IPS-NIHi7 (cell line): ENCODE results near the gene BOC.
"Not testable (repeated sequence)": the region's sequence is repeated elsewhere in the genome, so short reads cannot be mapped to it uniquely, and the experiment has no call there.

Experiments used
- DNase-seq: peaks from one replicate; pipeline ENCODE4 v3.0.0; 2012; ENCODE audit warnings: mixed read lengths; ENCODE audit errors: extremely low spot score

BOC gene, protein sequence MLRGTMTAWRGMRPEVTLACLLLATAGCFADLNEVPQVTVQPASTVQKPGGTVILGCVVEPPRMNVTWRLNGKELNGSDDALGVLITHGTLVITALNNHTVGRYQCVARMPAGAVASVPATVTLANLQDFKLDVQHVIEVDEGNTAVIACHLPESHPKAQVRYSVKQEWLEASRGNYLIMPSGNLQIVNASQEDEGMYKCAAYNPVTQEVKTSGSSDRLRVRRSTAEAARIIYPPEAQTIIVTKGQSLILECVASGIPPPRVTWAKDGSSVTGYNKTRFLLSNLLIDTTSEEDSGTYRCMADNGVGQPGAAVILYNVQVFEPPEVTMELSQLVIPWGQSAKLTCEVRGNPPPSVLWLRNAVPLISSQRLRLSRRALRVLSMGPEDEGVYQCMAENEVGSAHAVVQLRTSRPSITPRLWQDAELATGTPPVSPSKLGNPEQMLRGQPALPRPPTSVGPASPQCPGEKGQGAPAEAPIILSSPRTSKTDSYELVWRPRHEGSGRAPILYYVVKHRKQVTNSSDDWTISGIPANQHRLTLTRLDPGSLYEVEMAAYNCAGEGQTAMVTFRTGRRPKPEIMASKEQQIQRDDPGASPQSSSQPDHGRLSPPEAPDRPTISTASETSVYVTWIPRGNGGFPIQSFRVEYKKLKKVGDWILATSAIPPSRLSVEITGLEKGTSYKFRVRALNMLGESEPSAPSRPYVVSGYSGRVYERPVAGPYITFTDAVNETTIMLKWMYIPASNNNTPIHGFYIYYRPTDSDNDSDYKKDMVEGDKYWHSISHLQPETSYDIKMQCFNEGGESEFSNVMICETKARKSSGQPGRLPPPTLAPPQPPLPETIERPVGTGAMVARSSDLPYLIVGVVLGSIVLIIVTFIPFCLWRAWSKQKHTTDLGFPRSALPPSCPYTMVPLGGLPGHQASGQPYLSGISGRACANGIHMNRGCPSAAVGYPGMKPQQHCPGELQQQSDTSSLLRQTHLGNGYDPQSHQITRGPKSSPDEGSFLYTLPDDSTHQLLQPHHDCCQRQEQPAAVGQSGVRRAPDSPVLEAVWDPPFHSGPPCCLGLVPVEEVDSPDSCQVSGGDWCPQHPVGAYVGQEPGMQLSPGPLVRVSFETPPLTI

GRCh38 chr3:113211330-113212149 lies at the start of gene BOC:
TSS of gene BOC (plus strand) at chr3:113211557. CDS start at chr3:113249803, 38,246 bp downstream.
- peak; percentile 72 for DNase-seq

GRCh38 chr3:113161661-113162060 lies 49.7 kb upstream of the BOC start:
- DNase-seq, result no peak

- no peak for DNase-seq
Observed at GRCh38 chr3:113163152-113163551, 48.2 kb upstream of the BOC start.

DNA sequence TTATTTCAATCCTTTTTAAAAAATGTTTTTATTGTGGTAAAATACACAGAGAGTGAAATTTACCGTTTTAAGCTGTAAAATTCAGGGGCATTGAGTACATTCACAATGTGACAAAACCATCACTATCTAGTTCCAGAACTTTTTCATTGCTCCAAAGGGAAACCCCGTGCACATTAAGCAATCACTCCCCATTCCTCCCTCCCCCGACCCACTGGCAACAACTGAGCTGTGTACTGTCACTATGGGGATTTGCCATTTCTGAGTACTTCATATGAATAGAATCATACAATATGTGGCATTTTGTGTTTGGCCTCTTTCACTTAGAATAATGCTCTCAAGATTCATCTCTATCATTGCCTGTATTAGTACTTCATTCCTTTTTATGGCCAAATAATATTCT lies 45.5 kb upstream of the BOC start:
- DNase-seq, result no peak

- no peak for DNase-seq
Observed at GRCh38 chr3:113166357-113166718, 45.0 kb upstream of the BOC start.

GRCh38 chr3:113166719-113167492 lies 44.5 kb upstream of the BOC start:
- peak; percentile 59 for DNase-seq

DNA sequence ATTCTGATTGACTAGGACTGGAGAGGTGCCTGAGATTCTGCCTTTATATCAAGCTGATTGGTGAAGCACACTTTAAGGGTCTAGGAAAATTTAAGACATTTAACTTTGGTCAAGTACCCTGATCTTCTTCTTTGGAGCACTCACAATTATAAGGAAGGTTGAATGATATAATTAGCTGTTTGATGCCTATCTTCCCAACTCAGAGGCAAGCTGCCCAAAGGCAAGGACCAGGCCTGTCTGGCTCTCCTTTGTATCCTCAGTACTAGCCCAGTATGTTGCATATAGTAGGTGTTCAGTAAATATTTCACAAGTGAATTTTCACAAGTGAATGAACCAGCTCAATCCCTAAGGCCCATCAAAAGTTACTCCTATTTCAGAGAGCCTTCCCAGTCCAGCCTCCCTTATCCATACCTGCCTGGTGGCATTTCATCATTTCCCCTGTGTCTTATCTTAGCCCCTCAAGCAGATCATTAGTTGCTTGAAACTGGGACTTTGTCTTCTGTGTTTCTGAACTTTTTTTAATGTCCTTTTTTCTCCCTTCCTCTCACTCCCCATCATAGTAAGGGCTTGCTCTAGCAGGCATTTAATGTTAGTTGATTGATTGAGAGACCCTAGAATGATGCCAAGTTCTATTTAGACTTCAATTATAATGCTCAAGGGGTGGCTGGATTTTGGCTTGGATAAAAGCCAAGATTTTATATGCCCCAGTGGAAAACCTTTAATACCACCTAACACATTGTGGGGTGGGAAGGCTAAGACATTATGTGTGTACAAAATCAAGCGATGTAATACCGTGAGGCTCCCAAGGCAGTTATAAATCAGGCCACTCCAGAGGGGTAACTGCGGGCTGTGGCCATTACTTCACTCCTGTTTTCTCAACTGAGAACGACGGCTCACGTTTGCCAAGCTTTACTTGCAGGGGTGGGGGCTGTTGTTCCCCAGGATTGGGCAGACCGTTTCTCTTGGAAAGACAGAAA lies 43.2 kb upstream of the BOC start:
- DNase-seq, result no peak

GRCh38 chr3:113169891-113170452 lies 41.4 kb upstream of the BOC start:
- DNase-seq, result no peak

DNA sequence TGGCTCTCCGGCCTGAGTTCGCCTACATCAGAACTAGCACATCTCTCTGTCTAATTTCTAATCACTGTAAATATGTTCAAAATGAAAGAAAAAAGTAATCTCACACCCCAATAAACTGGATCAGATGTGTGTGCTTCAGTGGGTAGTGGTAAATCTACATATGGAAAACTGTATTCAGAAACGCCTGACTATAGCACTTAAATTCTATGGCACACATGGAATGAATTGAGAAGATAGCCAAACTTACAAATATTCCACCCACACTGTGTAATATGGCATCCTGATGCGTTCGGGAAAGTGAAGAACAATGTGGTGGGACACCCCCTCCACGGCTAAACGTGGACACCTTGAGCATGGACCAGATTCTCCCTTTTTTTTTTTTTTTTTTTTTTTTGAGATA lies 40.6 kb upstream of the BOC start:
- DNase-seq, result no peak

DNA sequence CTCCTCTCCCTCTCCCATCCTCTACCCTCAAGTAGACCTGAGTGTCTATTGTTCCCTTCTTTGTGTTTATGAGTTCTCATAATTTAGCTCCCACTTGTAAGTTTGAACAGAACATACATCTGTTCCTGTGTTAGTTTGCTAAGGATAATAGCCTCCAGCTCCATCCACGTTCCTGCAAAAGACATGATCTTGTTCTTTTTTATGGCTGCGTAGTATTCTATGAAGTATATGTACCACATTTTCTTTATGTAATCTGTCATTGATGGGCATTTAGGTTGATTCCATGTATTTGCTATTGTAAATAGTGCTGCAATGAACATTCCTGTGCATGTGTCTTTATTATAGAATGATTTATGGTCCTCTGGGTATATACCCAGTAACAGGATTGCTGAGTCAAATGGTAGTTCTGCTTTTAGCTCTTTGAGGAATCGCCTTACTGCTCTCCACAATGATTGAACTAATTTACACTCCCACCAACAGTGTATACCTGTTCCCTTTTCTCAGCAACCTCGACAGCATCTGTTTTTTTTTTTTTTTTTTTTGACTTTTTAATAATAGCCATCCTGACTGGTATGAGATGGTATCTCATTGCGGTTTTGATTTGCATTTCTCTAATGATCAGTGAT lies 39.6 kb upstream of the BOC start:
- DNase-seq, result not testable (repeated sequence)

DNA sequence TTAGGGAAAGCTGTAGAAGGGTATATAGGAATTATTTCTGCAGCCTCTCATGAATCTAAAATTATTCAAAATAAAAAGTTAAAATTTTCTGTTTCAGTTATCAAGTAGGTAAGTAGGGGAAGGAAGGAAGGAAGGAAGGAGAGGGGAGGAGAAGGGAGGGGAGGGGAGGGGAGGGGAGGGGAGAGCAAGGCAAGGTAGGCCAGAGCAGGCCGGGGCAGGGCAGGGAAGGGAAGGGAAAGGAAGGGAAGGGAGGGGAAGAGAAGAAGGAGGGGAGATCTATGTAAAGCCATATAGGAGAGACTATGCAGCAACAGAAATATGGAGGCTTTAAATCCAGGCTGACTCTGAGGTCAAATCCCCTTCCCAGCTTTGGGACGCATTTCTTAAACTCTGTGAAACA lies 38.3 kb upstream of the BOC start:
- no peak for DNase-seq

- no peak for DNase-seq
Observed at GRCh38 chr3:113174304-113174703, 37.1 kb upstream of the BOC start.

GRCh38 chr3:113174801-113175485 lies 36.4 kb upstream of the BOC start:
- DNase-seq, result no peak

DNA sequence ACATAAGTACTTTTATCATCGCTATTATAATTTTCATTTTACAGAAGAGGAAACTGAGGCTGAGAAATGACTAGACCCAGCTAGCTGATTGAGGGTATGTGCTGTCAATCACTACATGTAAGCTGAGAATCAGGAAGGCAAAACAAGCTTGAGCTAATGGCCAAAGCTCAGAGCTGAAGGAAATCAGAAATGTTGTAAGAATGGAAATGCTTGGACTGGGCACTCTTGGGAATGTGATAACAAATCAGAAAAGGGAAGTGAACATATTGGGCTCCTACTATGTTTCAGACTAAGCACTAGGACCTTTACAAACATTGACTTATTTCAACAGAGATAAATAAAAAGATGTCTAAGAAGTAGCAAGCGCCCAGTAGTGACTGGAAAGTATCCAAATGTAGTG lies 33.8 kb upstream of the BOC start:
- no peak for DNase-seq

GRCh38 chr3:113179235-113179824 lies 32.0 kb upstream of the BOC start:
- no peak for DNase-seq

DNA sequence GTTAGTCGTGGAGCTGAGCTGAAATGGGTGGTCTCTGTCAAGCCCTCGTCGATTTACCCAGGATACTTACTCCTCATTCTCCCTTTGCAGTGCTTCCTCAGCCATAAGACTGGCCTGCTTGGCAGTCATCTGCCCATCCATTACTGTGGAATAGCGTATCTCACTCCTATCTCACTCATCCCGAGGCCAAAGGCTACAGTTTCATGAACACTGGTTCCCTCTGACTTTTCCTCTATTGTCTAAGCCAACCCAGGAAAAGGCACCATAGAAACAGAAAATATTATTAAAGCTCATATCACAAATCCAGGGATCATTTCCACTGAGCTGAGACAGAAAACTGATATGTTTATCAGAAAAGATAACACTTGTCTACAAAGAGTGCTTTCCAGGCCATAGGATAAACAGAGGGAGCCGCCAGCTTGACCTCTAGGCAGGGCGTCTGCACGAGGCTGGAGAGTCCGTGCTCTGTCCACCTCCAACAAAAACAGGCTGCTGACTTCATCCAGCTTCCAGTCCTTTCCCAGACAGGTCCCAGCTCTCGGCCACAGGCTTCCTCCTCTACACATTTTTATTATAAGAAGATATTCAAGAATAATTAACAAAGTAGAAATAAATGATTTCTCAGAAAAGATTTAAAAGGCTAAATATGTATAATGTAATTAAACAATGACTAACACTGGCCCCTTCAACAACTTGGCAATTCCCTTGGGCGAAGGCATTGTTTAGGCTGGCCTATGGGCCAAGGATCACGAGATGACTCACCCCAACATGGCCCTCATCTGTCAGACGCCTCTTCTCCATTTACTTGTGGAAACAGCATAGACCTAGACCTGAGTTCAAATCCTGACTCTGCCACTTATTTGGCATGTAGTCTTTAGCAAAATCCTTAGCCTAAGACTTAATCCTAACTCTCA lies 27.4 kb upstream of the BOC start:
- DNase-seq, result no peak
